NCI-H1105 (cell line): ENCODE results near the gene CYP19A1.

Source experiments
- DNase-seq: peaks from one replicate; lab custom pipeline; 2025; lab: John Stamatoyannopoulos, UW

CYP19A1 gene

DNA sequence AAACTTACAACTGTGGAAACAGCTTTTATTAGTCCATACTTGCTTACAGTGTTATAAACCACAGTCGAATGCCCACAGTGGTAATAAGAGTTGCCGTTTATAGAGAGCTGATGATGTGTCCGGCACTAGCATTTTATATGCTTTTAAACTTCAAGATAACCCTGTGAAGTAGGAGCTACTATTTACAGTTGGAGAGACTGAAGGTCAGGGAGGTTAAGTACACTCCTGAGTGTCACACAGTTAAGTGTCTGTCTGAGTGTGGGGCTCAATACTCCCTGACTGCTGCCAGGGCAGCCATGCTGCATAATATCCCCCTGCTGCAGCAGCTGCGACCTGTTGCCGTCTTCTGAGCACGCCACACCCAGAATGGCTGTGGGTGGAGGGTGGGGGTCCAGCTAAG, 153.8 kb downstream of the CYP19A1 start:
- DNase-seq = no peak

DNA sequence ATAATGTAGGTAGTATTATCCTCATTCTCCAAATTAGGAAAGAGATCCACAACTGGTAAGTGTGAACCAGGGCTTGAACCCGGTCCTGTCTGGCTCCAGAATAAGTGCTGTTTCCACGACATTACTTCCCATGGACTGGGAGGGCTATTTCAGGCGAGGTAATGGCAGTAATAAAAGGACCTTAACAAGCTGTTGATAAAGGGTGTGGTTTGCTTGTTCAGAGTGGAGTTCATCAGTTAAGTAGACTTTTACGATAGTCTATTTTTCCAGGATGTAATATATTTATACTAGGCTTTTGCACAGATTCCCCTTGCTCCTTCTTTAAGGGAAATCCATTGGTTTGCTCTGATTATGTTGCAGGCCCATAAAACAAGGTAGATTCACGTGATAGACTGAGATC, 155.3 kb downstream of the CYP19A1 start:
- DNase-seq = no peak

DNA sequence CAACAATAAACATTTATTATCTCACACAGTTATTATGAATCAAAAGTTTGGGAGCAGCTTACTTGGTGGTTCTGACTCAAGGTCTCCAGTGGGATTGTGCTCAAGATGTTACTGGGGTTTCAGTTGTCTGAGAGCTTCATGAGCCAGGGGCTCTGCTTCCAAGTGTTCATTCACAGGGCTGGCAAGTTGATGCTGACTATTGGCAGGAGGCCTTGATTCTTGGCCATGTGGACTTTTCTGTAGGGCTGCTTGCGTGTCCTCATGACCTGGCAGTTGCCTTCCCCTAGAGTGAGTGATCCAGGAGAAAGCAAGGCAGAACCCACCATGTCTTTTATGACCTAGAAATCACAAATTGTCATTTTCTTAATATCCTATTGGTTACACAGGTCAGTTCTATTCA, 156.5 kb downstream of the CYP19A1 start:
- DNase-seq = no peak

DNA sequence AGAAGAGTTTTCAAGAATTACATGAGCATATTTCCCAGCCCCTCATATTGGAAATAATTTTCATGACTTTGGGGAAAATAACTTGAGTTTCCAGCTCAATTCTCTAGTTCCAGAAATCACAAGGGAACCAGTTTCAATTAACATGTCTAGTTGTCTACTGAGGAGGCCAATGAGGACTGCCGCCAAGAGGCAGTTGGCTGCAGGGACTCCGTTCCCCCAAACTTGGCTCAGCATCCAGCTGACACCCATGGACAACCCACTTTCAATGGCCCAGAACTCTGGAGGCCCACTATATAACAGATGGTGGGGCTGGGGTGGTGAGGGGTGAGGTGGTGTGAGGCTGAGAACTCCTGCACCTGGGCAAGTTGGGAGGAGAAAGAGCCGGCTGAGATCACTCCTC, 157.2 kb downstream of the CYP19A1 start:
- DNase-seq = no peak

DNA sequence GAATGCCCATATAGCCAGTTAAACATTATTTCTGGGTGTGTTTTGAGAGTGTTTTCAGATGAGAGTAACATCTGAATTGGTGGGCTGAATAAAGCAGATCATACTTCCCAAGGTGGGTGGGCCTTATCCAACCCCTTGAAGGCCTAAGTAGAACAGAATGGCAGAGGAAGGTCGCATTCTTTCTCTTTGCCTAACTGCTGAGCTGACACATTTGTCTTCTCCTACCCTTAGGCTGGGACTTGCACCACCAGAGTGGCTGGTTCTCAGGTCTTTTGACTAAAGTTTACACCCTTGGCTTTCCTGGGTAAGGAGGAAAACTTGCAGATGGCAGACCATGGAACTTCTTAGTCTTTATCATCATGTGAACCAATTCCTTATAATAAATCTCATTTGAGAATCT, 157.9 kb downstream of the CYP19A1 start:
- DNase-seq = no peak

DNA sequence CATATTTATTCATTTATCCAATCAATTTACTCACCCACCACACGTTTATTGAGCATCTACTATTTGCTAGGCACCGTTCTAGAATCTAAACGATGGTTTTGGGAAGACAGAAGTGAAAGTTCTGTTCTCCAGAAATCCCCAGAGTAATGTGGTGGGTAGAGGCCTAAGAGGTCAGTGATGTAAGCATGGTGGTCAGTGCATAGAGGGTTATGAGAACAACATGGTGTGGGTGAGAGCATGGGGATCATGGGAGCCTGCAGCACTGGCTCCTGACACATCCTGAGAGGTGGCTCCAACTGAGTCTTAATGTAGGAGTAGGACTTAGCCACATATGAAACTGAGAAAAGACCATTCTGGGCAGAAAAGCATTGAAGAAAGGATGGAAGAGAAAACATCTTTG, 158.4 kb downstream of the CYP19A1 start:
- DNase-seq = no peak

DNA sequence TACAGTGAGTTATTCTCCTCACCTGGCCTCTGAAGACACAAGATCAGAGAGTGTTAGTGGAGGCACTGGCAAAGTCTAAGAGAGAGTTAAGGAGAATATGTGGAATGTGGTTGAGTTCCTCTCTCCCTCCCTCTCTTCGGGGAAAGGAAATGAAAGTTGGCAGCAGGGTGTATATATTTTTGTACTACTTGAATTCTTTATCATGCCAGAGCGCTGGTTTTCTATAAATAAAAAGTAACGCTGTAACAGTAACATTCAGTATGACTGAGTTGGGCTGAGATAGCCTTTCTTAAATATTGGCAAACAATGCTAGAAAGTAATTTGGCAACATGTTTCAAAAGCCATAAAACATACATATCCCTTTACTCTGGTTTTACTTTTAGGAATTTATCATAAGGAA, 166.2 kb downstream of the CYP19A1 start:
- no peak for DNase-seq

DNA sequence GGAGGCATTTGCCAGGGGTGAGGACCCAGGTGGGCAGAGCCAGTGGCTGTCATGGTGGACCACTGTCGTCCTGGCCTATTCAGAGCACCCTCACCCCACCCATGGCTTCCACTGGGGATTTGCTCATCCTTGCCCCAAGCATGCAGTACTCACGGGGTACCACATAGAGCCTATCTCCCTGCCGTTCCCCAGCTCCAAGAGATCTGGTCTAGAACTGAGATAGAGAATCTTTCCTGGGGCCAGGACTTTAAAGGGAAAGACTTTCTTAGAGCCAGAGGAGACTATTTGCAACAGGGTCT, 166.8 kb downstream of the CYP19A1 start:
- no peak for DNase-seq

DNA sequence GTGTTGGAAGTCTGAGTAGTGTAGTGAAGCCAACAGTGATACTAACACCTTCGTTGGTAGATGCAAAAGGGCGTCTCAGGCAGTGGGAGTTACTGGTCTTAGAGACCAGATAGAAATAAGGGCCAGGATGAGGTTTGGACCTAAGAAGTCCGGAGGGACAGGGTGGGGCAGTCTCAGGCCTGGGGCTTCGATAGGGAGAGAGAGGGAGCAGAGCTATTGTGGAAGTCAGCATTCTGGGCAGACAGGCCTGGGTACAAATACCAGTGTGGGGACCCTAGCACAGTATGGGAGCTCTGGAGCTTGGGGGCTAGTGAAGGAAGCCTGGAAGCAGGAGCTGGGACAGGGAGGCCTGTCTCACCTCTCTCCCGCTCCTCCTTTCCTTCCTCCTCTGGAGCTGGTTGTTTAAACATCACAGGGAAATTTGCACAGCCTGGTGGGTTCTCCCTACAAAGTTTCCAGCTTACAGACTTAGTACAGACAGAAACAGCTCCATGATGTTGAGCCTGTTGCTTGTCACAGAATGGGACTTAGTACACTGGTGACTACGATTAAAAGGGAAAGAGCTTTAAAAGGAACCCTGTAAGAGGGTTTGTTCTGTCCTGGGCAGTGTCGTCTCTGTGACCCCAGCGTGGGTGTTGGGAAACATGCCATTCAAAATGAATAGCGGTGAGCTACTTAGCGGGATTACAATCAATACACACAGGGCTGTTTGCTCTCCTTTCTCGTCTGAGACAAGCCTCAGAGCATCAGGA, 167.3 kb downstream of the CYP19A1 start:
- DNase-seq = no peak

DNA sequence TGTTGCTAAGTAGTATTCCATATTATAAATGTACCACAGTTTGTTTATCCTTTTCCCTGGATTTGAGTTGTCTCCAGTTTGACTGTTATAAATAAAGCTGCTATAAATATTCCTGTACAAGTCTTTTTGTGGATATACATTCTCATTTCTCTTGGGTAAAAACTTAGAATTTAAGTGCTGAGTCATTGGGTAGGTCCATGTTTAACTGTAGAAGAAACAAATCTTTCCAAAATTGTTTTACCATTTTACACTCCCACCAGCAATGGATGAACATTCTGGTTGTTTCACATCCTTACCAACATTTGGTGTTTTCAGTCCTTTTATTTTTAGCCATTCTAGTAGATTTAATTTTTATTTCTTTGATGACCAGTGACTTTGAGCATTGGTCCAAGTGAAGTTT, 169.7 kb downstream of the CYP19A1 start:
- no peak for DNase-seq

DNA sequence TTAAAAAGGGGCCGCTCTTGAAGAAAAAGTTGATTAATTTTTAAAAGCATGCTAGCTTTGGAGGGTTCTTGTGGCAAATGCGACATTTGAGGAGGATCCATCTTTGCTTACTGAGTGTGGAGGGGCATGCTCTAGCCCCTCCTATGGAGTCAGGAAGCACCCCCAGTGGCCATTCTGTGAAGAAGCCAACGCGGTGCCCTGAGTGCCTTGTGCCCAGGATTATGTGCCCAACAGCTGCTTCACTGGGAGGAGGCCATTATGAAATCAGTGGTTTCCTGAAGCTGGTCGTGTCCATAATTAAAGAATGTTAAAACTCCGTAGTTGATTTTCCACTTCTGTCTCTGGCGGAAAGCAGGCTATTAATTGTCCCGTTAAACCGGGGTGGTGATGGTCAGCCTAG, 174.6 kb downstream of the CYP19A1 start:
- no peak for DNase-seq

DNA sequence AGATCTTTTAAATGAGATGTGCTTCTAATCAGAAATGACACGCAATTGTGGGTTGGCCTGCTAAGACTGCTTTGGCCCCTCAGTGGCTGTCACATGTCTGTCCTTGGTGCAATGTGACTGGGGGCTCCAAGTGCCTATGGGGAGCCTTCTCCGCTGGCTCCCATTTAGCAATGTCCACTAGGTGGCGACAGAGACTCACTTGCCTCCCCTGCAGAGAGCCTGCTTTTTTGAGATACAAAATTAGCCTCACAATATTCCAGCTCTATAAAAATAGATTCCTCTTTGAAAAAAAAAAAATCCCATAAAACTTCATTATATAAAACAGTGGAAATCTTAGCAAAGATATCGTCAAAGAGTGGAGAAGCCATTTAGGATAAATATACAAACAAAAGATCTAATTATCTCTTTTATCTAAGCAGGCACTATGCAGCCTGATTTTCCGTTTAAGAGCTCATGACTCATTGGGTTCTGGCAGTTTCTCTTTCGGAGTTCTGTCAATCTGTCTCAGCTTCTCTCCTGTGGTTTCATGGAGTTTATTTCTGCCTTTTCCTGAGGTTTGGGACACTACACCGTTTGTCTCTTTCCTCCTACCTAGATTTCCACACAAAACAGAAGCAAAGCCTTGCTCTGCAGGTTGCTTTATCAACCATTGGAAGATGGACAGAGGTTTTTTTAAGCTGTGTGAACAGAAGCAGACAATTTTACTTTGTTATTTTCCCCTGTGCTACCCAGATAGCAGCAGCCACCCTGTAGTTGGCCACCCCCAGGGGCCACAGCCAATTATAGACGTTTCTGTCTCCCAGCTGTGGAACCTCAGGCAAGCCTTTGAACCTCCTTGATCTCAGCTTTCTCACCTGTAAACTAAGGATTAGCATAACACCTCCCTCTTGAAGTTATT, 175.3 kb downstream of the CYP19A1 start:
- peak; percentile 12 for DNase-seq

DNA sequence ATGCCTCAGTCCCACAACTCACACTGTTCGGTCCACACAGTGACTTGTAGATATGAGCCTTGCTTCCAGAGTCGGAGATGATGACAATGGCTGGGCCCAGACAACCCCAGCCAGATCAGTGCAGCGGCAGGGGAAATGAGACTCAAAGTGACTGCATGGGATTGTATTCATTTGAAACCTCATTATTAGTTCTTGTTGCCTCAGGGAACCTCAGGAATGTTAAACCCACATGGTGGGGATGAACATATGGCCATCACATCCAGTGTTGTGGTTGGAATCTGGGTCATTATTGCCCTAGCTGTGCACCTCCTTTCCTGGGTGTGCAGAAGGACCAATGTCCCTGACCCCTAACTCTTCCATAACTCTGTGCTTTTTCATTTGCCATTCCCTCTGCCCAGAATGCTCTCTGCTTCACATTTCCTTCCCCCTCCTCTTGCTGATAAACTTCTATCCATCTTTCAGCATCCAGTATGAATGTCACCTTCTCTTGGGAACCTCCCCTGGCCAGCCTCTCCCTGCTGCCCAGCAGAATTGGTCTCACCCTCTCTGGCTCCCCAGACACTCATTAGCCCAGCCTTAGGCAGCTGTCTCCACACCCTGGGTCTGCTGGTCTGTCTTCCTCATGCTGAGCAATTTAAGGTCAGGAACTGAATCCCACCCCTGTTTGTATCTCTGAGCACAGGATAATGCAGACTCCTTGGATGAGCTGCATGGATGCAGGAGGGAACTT, 176.7 kb downstream of the CYP19A1 start:
- DNase-seq = no peak

DNA sequence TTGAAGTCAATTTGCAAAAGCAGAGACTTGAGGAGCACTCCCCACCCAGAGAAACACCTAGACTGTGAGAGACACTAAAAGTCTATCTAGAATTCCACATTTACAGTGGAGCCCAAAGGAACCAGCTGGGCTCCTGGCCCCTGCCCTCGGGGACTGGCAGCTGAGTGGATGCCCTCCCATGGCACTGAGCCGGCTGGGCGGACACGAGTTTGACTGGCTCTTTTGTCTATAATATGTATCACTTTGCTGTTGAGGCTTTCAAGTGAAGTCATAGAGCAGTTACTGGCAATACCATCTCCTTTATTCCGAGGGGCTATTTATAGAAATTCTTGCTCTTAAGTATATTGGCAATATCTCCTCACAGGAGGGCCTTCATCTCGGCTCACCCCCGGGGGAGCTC, 177.9 kb downstream of the CYP19A1 start:
- no peak for DNase-seq
